Erythroblast (primary cell): Measurements from ENCODE around the gene KCNB1.

Source experiments
- DNase-seq, 2 experiments: peaks; one replicate each; lab custom pipeline; 2025; lab: John Stamatoyannopoulos, UW
- GATA1 ChIP-seq: IDR thresholded peaks from 2 replicates; pipeline ENCODE4 v1.6.1; 2011; ENCODE audit warnings: low read depth, mild to moderate bottlenecking, control low read depth, low read length, moderate library complexity
- POLR2A ChIP-seq: IDR thresholded peaks from 2 replicates; pipeline ENCODE4 v1.6.1; 2011; ENCODE audit warnings: mild to moderate bottlenecking, low read length

KCNB1 gene

DNA sequence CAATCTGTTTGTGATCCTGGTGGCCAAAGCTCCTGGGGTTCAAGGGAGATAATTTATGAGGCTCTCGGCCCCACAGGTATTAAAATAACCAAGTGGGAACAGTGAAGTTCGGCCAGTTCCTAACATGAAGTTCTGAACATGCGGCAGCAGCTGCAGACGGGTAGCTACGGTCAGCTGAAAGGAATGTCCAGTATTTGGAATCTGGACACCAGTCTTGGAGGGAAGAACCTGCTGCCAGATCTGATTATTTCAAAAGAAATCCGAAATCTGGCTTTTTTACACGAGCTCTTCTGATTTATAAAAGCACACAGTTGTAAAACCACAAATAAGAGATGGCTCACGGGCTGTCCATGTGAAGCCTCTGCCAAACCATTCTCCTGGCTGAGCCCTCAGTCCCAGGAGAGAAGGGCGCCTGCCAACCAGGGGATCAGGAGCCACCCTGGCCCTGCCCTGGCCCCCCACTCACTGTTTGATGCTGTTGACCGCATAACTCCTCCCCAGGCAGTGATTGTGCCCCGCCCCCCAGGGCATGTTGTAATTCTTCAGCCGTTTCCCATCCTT lies 28.2 kb upstream of the KCNB1 start:
- DNase-seq: no peak
- TF ChIP-seq POLR2A: no peak
- no peak for TF ChIP-seq GATA1

DNA sequence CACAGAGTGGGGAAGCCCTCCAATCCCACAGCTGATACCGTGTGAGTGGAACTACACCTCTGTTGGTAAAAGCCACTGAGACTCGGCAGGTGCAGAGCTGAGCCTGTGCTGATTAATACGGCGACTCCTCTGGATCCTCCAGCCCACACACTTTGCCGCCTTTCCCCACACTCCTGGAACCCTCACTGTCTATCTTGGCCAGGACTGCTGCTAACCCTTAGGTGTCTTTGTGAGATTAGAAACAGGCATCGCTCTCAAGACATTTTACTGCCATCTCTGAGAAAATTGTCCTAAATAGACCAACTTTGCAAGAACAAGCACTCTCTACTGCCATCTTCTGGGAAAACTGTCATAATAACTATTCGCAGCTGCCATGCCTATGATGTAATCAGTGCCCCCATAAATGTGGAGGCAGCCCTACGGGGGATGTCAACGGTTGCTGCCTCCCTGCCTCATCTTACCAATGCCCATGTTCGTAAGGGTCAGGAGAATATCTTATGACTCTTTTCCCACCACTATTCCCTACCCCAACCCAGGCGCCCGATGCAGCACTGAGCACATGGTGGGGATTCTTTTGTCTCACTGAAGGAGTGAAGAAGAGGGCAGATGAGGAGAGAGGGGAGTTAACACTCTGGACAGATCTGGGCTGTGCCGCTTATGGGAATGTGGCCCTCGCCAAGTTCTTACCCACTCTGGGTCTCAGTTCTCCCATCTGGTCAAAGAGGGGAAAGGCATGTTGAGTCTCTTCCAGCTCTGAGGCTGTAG lies 26.1 kb upstream of the KCNB1 start:
- DNase-seq: peak; percentile 33 to 52
- no peak for TF ChIP-seq POLR2A
- no peak for TF ChIP-seq GATA1

GRCh38 chr20:49507741-49508434 lies 25.4 kb upstream of the KCNB1 start:
- no peak for DNase-seq

DNA sequence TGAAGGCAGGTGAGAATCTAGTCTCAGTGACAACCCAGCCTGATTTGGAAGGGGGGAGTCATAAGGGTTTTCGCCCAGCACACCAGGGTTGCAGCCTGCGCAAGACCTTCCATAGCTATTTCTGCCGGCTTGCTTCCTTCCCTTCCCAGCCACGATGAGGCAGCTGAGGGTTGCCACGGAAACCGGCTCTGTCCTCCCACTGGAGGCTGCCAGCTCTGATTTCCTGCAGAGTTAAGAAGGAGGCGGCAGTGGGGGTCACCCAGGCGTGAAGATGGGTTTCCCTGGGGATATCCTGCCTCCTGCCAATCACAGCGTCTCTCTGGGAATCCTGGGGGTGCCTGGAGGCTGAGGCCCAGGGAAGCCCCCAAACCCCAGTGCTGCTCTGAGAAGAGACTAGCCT lies 23.1 kb upstream of the KCNB1 start:
- DNase-seq: no peak
- TF ChIP-seq POLR2A: no peak
- TF ChIP-seq GATA1: no peak

More at GRCh38 chr20:49507741-49508434, 25.4 kb upstream of the KCNB1 start:
- TF ChIP-seq GATA1 (no peak), POLR2A (no peak)

GRCh38 chr20:49503176-49503575 lies 20.7 kb upstream of the KCNB1 start:
- DNase-seq: no peak
- TF ChIP-seq GATA1 (no peak), POLR2A (no peak)

- TF ChIP-seq POLR2A (no peak), GATA1 (no peak)
- DNase-seq: peak; percentile 9 to 14
These were observed 19.4 kb upstream of the KCNB1 start for GRCh38 chr20:49501917-49502316.

DNA sequence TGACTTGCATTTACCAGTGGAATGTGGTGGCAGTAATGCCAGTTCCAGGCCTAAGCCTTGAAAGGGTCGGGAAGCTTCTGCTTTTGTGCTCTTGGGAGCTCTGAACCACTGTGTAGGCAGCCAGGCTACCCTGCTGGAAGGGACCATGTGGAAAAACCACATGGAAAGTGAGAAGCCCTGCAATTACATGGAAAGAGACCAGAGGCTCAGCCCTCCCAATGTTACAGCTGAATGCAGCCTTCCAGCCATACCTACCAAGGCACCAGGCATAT lies 14.9 kb upstream of the KCNB1 start:
- TF ChIP-seq POLR2A: no peak
- no peak for TF ChIP-seq GATA1
- DNase-seq: no peak

DNA sequence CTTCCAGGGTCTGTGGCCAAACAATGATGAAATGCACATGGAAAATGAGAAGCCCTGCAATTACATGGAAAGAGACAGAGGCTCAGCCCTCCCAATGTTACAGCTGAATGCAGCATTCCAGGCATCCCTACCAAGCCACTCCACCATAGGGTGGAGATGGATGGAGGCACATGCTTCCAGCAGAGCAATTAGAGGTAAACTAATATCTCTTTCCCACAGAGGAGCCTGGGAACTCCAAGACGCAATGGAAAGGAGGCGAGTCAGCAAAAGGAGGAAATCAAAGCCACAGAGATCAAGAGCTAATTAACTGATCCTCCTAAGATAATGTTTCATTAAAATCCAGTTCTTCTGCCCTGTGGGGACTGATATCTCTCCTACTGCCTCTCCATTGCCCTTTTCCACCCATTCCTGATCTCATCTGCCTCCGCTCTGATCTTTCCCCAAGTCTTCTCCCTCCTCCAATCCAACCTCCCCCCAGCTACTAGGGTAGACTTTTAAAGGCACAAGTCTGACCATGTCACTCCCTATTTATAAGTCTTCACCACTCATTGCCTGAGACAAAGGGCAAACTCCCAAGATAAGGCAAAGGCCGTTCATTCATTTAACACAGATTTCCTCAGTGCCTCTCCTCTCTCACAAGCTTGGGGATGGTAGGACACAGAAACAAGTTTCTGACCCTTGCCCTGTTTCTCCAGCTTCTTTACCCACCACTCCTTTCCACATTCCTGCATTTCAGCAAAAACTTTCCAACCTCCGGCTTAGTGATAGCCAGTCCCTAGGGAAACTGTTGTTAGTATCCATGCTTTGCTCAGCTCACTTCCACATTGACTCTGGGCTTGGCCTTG lies 14.3 kb upstream of the KCNB1 start:
- DNase-seq: no peak
- no peak for TF ChIP-seq GATA1
- TF ChIP-seq POLR2A: no peak

- TF ChIP-seq POLR2A: no peak
- DNase-seq: no peak
These were observed 13.6 kb upstream of the KCNB1 start for GRCh38 chr20:49496043-49496442.

DNA sequence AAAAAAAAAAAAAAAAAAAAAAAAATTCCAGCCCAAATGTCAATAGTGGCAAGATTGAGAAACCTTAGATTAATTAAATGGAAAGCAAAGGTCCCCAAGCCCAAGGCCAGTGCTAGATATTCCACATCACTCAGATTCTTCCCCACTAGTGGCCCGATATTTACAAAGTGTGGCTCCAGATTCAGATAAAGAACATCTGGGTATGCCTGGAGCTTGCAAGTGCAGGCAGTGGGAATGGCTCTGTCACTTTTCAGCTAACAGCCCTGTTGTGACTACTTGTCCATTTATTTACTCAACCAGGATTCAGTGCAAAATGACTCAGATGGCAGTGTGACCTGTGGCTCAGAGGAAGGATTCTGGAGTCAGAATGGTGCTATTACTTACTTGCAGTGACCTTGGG lies 8.2 kb upstream of the KCNB1 start:
- TF ChIP-seq POLR2A (no peak), GATA1 (no peak)
- DNase-seq: no peak

DNA sequence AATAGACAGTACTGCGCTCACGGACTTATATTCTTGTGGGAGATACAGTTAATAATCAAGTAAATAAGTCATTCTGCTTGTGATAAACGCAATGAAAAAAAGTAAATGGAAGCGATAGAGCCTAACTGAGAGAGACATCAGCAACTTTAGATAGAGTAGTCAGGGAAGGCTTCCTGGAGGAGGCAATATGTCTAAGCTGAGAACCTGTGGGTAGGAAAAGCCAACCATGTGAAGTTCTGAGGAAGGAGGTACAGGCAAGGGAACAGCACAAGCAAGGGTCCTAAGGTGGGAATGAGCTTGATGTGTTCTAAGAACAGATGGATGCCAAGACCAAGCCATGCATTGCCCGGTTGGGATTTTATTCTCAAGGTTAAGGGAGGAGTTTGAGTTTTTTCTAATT lies 7.2 kb upstream of the KCNB1 start:
- TF ChIP-seq GATA1 (no peak), POLR2A (no peak)

DNA sequence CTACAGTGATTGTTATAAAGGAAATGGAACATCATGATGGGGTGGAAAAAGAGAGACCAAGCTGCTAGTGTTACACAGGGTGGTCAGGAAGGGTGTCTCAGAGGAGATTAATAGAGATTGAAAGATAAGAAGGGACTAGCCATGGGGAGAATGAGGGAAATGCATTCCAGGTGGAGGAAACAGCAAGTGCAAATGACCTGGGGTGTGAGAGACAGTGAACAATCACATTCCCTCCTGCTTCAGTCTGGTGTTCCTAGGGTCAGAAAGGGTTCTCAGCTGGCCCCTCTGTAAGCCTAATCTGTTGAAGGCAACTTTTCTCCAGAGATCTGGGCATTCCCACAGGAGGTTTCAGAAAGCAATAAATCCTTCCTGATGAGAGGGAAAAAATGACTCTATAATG lies 3.6 kb upstream of the KCNB1 start:
- TF ChIP-seq POLR2A (no peak), GATA1 (no peak)
- DNase-seq: no peak

More for the DNA sequence above, 7.2 kb upstream of the KCNB1 start:
- DNase-seq: no peak

DNA sequence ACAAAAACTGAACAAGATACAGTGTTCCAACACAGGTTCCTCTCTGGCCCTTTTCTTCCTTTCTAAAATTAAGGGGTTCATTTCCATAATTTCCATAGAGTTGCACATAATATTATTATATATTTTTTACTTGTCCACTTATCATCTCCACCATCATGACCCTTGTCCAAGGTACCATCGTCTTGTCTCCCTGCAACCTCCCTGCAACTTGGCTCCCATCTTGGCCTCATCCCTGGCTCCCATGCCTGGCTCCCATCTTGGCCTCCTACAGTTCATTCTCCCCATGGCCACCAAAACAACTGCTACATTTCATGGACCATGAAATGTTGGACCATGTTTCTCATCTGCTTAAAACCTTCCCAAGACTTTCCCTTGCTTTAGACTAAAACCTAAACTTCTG lies 3.1 kb upstream of the KCNB1 start:
- no peak for DNase-seq
- TF ChIP-seq POLR2A: no peak
- TF ChIP-seq GATA1: no peak
